HG02970 (cell line): ENCODE data around the gene GABRG3.

ENCODE experiments used
- ATAC-seq: cut with Tn5 transposase; IDR thresholded peaks from one replicate; pipeline ENCODE4 v1.9.1; 2021; ENCODE audit warnings: mild to moderate bottlenecking, moderate library complexity, moderate number of reproducible peaks; ENCODE audit not compliant: unreplicated experiment, low FRiP score

GABRG3 gene

GRCh38 chr15:27091270-27091940 lies 120.4 kb downstream of the GABRG3 start:
- no peak for ATAC-seq

GRCh38 chr15:27092390-27092789 lies 121.4 kb downstream of the GABRG3 start:
- ATAC-seq = no peak

GRCh38 chr15:27094235-27094634 lies 123.3 kb downstream of the GABRG3 start:
- no peak for ATAC-seq

GRCh38 chr15:27095886-27096624 lies 125.1 kb downstream of the GABRG3 start:
- no peak for ATAC-seq

- no peak for ATAC-seq
Measured at GRCh38 chr15:27097506-27097905, 126.5 kb downstream of the GABRG3 start.

GRCh38 chr15:27101982-27102381 lies 131.0 kb downstream of the GABRG3 start:
- no peak for ATAC-seq

GRCh38 chr15:27111323-27111722 lies 140.3 kb downstream of the GABRG3 start:
- ATAC-seq = no peak

- ATAC-seq = no peak
Measured at GRCh38 chr15:27114473-27114872, 143.5 kb downstream of the GABRG3 start.

- ATAC-seq = no peak
Measured at GRCh38 chr15:27119695-27120266, 148.8 kb downstream of the GABRG3 start.

GRCh38 chr15:27121672-27122071 lies 150.7 kb downstream of the GABRG3 start:
- ATAC-seq = no peak

GRCh38 chr15:27123291-27123690 lies 152.3 kb downstream of the GABRG3 start:
- no peak for ATAC-seq

GRCh38 chr15:27123808-27124207 lies 152.8 kb downstream of the GABRG3 start:
- no peak for ATAC-seq

GRCh38 chr15:27124287-27124871 lies 153.4 kb downstream of the GABRG3 start:
- ATAC-seq = no peak

GRCh38 chr15:27125185-27125584 lies 154.2 kb downstream of the GABRG3 start:
- ATAC-seq = no peak

- no peak for ATAC-seq
Measured at GRCh38 chr15:27126449-27126848, 155.5 kb downstream of the GABRG3 start.

- no peak for ATAC-seq
Measured at GRCh38 chr15:27127815-27128570, 157.0 kb downstream of the GABRG3 start.

GRCh38 chr15:27133249-27133648 lies 162.3 kb downstream of the GABRG3 start:
- ATAC-seq = no peak

GRCh38 chr15:27134481-27134880 lies 163.5 kb downstream of the GABRG3 start:
- no peak for ATAC-seq

GRCh38 chr15:27135151-27135550 lies 164.2 kb downstream of the GABRG3 start:
- no peak for ATAC-seq

- no peak for ATAC-seq
Measured at GRCh38 chr15:27137127-27137526, 166.1 kb downstream of the GABRG3 start.

- ATAC-seq = no peak
Measured at GRCh38 chr15:27165590-27165989, 194.6 kb downstream of the GABRG3 start.
